GM12875 (cell line): Measurements from ENCODE around the gene FBXO39.

Experiments
- H3K4me3 ChIP-seq: one replicate; pipeline ENCODE4 v1.5.1; 2011; ENCODE audit warnings: low read depth, low read length, control low read depth
- CTCF ChIP-seq: IDR thresholded peaks from 2 replicates; pipeline ENCODE4 v1.5.1; 2011; ENCODE audit warnings: low read depth, mild to moderate bottlenecking, control low read depth, inconsistent platforms, low read length, moderate library complexity, borderline replicate concordance; ENCODE audit not compliant: insufficient read depth

FBXO39 gene

GRCh38 chr17:6779411-6779810, 3.4 kb downstream of the FBXO39 start:
- H3K4me3 ChIP-seq = no peak overlapping the region
- no peak for TF ChIP-seq CTCF

GRCh38 chr17:6780001-6780400, 4.0 kb downstream of the FBXO39 start:
- TF ChIP-seq CTCF = no peak
- no peak overlapping the region for H3K4me3 ChIP-seq

- no peak for TF ChIP-seq CTCF
- H3K4me3 ChIP-seq = no peak overlapping the region
Measured at GRCh38 chr17:6780886-6781285, 4.9 kb downstream of the FBXO39 start.

GRCh38 chr17:6782244-6782643, 6.2 kb downstream of the FBXO39 start:
- no peak for TF ChIP-seq CTCF
- H3K4me3 ChIP-seq = no peak overlapping the region

GRCh38 chr17:6786618-6787017, 10.6 kb downstream of the FBXO39 start:
- no peak overlapping the region for H3K4me3 ChIP-seq
- no peak for TF ChIP-seq CTCF

- no peak for TF ChIP-seq CTCF
- no peak overlapping the region for H3K4me3 ChIP-seq
Measured at GRCh38 chr17:6787081-6787693, 11.2 kb downstream of the FBXO39 start.

GRCh38 chr17:6789146-6789545, 13.1 kb downstream of the FBXO39 start:
- TF ChIP-seq CTCF = no peak

More at GRCh38 chr17:6789146-6789545, 13.1 kb downstream of the FBXO39 start:
- no peak overlapping the region for H3K4me3 ChIP-seq
